GM12891 (cell line): ENCODE results near the gene PPM1F.

Experiments
- POLR2A ChIP-seq: IDR thresholded peaks from 2 replicates; pipeline ENCODE4 v1.6.1; 2011; ENCODE audit warnings: low read depth, low read length, control low read depth
- POLR2AphosphoS5 ChIP-seq: IDR thresholded peaks from 2 replicates; pipeline ENCODE4 v1.6.1; 2011; ENCODE audit warnings: low read depth, low read length, control low read depth
- TAF1 ChIP-seq: IDR thresholded peaks from 2 replicates; pipeline ENCODE4 v1.6.1; 2011; ENCODE audit warnings: low read depth, low read length, control low read depth

- no peak for TF ChIP-seq POLR2A
- TF ChIP-seq POLR2AphosphoS5 = no peak
- no peak for TF ChIP-seq TAF1
Measured at GRCh38 chr22:21991774-21992173, 39.1 kb upstream of the PPM1F start.
